Daoy (cell line): ENCODE measurements around the gene RAPH1. TPM values are rescaled to one million over a fixed set of nuclear protein-coding genes. Genes with fewer than 3 reads are reported as not detected.

Experiments
- DNase-seq: peaks from one replicate; pipeline ENCODE4 v3.0.0-alpha.2; 2015; ENCODE audit warnings: low read depth
- total RNA-seq: library from RNA; depleted of rRNA; stranded (reverse); fragments of >200 nt; shearing (Covaris generic); gene quantifications from 2 replicates; pipeline ENCODE4 v1.2.3, GENCODE V29; 2014; rRNA removed

Gene RAPH1
- total RNA-seq, 1 experiment from 2014 or later: 5.8 TPM

DNA sequence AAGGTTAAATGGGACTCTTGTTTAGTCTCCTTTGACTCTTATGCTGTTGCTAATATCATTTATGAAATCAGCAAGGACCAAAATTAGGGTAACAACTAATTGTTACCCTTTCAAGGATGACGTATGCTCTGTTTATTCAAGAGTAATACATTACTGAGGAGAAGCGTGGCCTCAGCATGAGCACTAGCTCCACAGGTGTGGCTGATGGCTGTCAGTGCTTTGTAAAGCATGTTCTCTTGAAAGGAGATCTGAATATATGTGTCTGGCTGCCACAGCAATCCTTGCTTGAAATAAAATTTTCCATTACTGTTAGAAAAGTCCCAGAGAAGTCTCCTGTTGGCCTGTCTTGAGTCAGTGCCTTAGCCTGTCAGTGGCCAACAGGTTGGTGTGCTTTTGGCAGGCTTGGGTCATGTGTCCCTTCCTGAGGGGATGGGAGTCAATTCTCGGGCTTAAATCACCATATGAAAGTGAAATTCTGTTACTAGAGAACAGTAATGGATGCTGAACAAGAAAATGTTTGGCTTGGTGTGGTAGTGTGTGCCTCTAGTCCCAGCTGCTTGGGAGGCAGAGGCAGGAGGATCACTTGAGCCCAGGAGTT, 174.2 kb downstream of the RAPH1 start:
- no peak for DNase-seq

DNA sequence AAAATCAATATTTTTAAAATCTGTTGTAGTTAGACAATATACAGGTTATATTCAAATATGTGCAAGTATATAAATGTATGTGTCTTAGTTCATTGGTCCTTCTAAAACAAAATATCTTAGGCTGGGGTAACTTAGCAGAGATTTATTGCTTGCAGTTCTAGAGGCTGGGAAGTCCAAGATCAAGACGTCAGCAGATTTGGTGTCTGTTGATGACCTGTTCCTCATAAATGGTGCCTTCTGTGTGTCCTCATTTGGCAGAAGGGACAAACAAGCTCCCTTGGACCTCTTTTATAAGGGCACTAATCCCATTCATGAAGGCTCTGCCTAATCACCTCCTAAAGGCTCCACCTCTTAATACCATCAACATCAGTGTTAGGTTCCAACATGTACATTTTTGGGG, 175.7 kb downstream of the RAPH1 start:
- DNase-seq: no peak

DNA sequence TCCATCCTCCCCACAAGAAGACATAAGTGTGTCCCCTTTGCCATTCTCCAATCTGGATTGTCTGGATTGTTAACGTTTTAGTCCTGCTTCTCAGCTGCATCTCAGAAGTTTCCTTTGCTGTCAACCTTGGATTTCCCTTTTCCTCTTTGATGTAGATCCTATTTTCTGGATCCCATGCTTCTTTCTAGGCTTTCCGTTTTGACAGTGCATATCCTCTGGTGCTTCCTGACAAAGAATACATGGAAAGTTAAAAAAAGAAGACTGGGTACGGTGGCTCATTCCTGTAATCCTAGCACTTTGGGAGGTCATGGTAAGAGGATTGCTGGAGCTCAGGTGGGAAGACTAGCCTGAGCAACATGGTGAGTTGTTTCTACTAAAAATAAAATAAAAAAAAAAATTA, 180.1 kb downstream of the RAPH1 start:
- no peak for DNase-seq

DNA sequence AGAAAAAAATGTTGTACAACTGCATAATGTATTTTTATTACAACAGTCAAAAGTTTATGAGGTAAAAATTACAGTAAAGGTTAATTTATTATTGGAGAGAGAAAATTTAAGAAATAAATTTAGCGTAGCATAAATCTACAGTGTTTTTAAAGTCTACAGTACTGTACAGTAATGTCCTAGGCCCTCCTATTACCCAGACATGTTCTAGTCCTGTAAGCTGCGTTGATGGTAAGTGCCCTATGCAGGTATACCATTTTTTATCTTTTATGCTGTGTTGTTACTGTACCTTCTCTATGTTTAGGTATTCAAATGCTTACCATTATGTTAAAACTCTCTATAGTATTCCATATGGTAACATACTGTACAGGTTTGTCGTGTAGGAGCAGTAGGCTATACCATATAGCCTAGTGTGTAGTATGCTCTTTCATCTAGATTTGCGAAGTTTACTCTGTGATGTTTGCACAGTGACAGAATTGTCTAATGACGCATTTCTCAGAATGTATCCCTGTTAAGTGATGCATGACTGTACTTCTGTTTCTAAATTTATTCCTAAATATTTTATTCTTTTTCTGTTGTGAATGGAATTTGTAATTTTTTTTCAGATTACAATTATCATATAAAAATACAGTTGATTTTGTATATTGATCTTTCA, 182.4 kb downstream of the RAPH1 start:
- no peak for DNase-seq

DNA sequence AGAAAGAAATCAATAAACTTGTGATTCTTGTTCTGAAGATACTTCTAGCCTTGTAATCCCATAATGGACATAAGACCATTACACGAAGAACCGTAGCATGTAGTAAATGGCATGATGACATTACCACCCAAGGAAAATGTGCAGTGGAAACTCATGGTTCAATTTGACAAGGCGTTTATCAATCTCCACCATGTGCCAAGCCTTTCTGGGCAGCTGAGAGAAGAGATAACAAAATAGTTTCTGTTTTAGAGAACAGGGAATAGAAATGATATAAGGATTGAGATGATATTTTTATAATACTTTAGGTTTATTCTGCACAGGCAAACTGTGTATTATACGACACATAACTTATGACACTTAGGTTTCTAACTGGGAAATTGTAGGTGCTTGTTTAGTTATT, 187.7 kb downstream of the RAPH1 start:
- no peak for DNase-seq

DNA sequence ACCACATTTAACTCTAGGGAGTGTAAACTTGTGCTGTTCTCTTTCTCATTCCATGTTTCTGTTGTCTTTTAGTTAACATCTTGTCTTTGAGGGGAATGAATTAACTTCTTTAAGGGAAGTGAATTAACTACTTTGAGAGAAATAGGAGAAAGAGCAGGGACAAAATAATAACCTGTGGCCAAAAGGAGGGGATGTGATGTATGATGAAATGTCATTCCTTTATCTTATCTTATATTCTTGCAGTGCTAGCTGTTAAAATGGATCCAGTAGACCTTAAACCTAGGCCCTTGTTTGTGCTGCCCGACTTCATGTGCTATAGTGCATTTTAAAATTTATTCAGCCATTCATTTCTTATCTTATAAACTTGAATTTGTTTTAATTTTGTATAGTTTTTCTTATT, 188.5 kb downstream of the RAPH1 start:
- no peak for DNase-seq

DNA sequence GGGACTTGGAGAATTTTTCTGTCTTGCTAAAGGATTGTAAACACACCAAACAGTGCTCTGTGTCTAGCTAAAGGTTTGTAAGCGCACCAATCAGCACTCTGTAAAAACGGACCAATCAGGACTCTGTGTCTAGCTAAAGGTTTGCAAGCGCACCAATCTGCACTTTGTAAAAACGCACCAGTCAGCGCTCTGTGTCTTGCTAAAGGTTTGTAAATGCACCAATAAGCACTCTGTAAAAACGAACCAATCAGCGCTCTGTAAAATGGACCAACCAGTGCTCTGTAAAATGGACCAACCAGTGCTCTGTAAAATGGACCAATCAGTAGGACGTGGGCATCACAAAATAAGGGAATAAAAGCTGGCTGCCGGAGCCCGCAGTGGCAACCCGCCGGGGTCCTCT, 190.4 kb downstream of the RAPH1 start:
- no peak for DNase-seq

Other genes starting within 250 kb of the RAPH1 start
- gene ABI2, start 206.9 kb downstream of the RAPH1 start, total RNA-seq: 21.9 and 25.7 TPM in 2 replicates
- not detected in 2 replicates for gene CD28, start 171.3 kb upstream of the RAPH1 start, total RNA-seq